HCT116 (cell line): ENCODE measurements around the gene PTPRR. TPM values are rescaled to one million over a fixed set of nuclear protein-coding genes. Genes with fewer than 3 reads are reported as not detected.

Experiments
- ATAC-seq: fragments of 200-7000 bp; cut with Tn5 transposase; 2 replicates; pipeline ENCODE4 v1.9.1; 2020; ENCODE audit warnings: mild to moderate bottlenecking, moderate library complexity
- BruUV-seq: library from RNA; stranded (reverse); fragments of 400-500 nt; replicated peaks from 2 replicates; lab custom pipeline; 2021; lab: Mats Ljungman, UMichigan
- CTCF ChIA-PET: fragments of 300-600 bp; sonication (Branson Sonifier 250); formaldehyde crosslinking; loops from one replicate; lab custom pipeline; 2021; ENCODE audit warnings: antibody characterized with exemption; lab: Charles Lee
- POLR2A ChIA-PET: fragments of 300-600, 350-600 bp; sonication (Branson Sonifier 250); formaldehyde crosslinking; loops from one replicate; lab custom pipeline; 2021; ENCODE audit warnings: antibody characterized with exemption; lab: Charles Lee
- RAD21 ChIA-PET, 2 experiments: fragments of 300-600 bp; sonication (Branson Sonifier 250); formaldehyde crosslinking; loops; one replicate each; lab custom pipeline; 2023; ENCODE audit warnings: low total read pairs in 2 of 2; ENCODE audit not compliant: uncharacterized antibody in 2 of 2, unreplicated experiment in 2 of 2, low non-redundant PET in 1 of 2; lab: Charles Lee
- DNase-seq: peaks from one replicate; pipeline ENCODE4 v3.0.0-alpha.2; 2010; ENCODE audit warnings: low read depth, low spot score
- H2AFZ ChIP-seq: fragments of 200-600 bp; shearing (Covaris generic), sonication (generic); 2 replicates; pipeline ENCODE4 v1.6.1; 2017; ENCODE audit warnings: low read depth, mixed run types, mixed read lengths, antibody characterized with exemption, low read length; ENCODE audit not compliant: poor library complexity, severe bottlenecking
- H3K27ac ChIP-seq: 2 replicates; pipeline ENCODE4 v1.5.1; 2012; ENCODE audit warnings: low read depth, low read length
- H3K27me3 ChIP-seq: fragments of 200-600 bp; sonication (generic); 2 replicates; pipeline ENCODE4 v1.6.1; 2016; ENCODE audit warnings: mixed run types, low read length, mixed read lengths; ENCODE audit not compliant: insufficient read depth
- H3K36me3 ChIP-seq, 2 experiments: fragments of 200-500 bp in 1 of 2; fragments of 200-600 bp in 1 of 2; sonication (Bioruptor generic) in 1 of 2; sonication (generic) in 1 of 2; 2 replicates each; pipeline versions ENCODE4 v1.5.1 to v1.6.1; 2014 to 2016; ENCODE audit warnings: low read length in 2 of 2, inconsistent platforms in 1 of 2, mixed read lengths in 1 of 2, mixed run types in 1 of 2; ENCODE audit not compliant: insufficient read depth in 2 of 2, control insufficient read depth in 1 of 2
- H3K4me1 ChIP-seq, 2 experiments: fragments of 200-600 bp in 1 of 2; sonication (generic) in 1 of 2; 2 replicates each; pipeline versions ENCODE4 v1.5.1 to v1.6.1; 2012 to 2017; ENCODE audit warnings: low read length in 2 of 2, inconsistent platforms in 1 of 2, mild to moderate bottlenecking in 1 of 2, mixed read lengths in 1 of 2, mixed run types in 1 of 2, moderate library complexity in 1 of 2; ENCODE audit not compliant: insufficient read depth in 2 of 2, control insufficient read depth in 1 of 2
- H3K4me2 ChIP-seq: fragments of 200-600 bp; sonication (generic); 2 replicates; pipeline ENCODE4 v1.6.1; 2017; ENCODE audit warnings: mixed run types, low read length, mixed read lengths
- H3K4me3 ChIP-seq, 2 experiments: fragments of 200-600 bp in 1 of 2; sonication (generic) in 1 of 2; replicated peaks in 1 of 2; 2 replicates each; pipeline ENCODE4 v1.5.1; 2011 to 2016; ENCODE audit warnings: low read length in 2 of 2, control low read depth in 1 of 2, low read depth in 1 of 2, mild to moderate bottlenecking in 1 of 2, mixed read lengths in 1 of 2, mixed run types in 1 of 2
- H3K79me2 ChIP-seq: fragments of 200-600 bp; sonication (generic); 2 replicates; pipeline ENCODE4 v1.6.1; 2017; ENCODE audit warnings: mild to moderate bottlenecking, mixed run types, low read length, moderate library complexity, mixed read lengths; ENCODE audit not compliant: insufficient read depth
- H3K9ac ChIP-seq: fragments of 200-600 bp; sonication (generic); 2 replicates; pipeline ENCODE4 v1.6.1; 2016; ENCODE audit warnings: low read length, mixed read lengths
- H3K9me2 ChIP-seq: fragments of 200-600 bp; sonication (generic), shearing (Covaris generic); 2 replicates; pipeline ENCODE4 v1.6.1; 2017; ENCODE audit warnings: mixed run types, mild to moderate bottlenecking, moderate library complexity; ENCODE audit not compliant: insufficient read depth
- H3K9me3 ChIP-seq, 2 experiments: fragments of 200-500 bp in 1 of 2; fragments of 200-600 bp in 1 of 2; sonication (Bioruptor generic) in 1 of 2; sonication (generic) in 1 of 2; 2 replicates each; pipeline ENCODE4 v1.6.1; 2014 to 2017; ENCODE audit warnings: low read length in 2 of 2, mixed read lengths in 2 of 2, inconsistent platforms in 1 of 2, low read depth in 1 of 2, mild to moderate bottlenecking in 1 of 2, mixed run types in 1 of 2, moderate library complexity in 1 of 2; ENCODE audit not compliant: control insufficient read depth in 1 of 2, insufficient read depth in 1 of 2
- H4K20me1 ChIP-seq: fragments of 200-600 bp; sonication (generic), shearing (Covaris generic); 2 replicates; pipeline ENCODE4 v1.6.1; 2017; ENCODE audit warnings: mixed run types, mild to moderate bottlenecking, moderate library complexity; ENCODE audit not compliant: insufficient read depth
- ATF3 ChIP-seq: IDR thresholded peaks from 2 replicates; pipeline ENCODE4 v1.6.1; 2012
- CEBPB ChIP-seq: IDR thresholded peaks from 2 replicates; pipeline ENCODE4 v1.6.1; 2012; ENCODE audit warnings: low read depth
- CTCF ChIP-seq, 3 experiments: fragments of 200-600 bp in 1 of 3; sonication (generic) in 1 of 3; IDR thresholded peaks in 2 of 3; conservative IDR thresholded peaks in 1 of 3; 2 replicates each; pipeline ENCODE4 v1.5.1; 2012 to 2017; ENCODE audit warnings: low read depth in 2 of 3, low read length in 2 of 3, antibody characterized with exemption in 1 of 3, borderline replicate concordance in 1 of 3, control low read depth in 1 of 3, mild to moderate bottlenecking in 1 of 3, mixed read lengths in 1 of 3, mixed run types in 1 of 3, moderate library complexity in 1 of 3; ENCODE audit not compliant: insufficient read depth in 1 of 3
- EGR1 ChIP-seq: IDR thresholded peaks from 2 replicates; pipeline ENCODE4 v1.6.1; 2012; ENCODE audit warnings: low read depth
- EZH2 ChIP-seq: fragments of 200-600 bp; sonication (generic); IDR thresholded peaks from 2 replicates; pipeline ENCODE4 v1.6.1; 2017; ENCODE audit warnings: antibody characterized with exemption, mixed run types
- EZH2phosphoT487 ChIP-seq: fragments of 200-600 bp; IDR thresholded peaks from 2 replicates; pipeline ENCODE4 v1.6.1; 2018; ENCODE audit warnings: antibody characterized with exemption, borderline replicate concordance
- FOSL1 ChIP-seq: IDR thresholded peaks from 2 replicates; pipeline ENCODE4 v1.6.1; 2012; ENCODE audit warnings: low read depth
- JUND ChIP-seq: IDR thresholded peaks from 2 replicates; pipeline ENCODE4 v1.6.1; 2012
- MAX ChIP-seq: IDR thresholded peaks from 2 replicates; pipeline ENCODE4 v1.6.1; 2012
- POLR2A ChIP-seq: IDR thresholded peaks from 2 replicates; pipeline ENCODE4 v1.7.0; 2011; ENCODE audit warnings: borderline replicate concordance; ENCODE audit not compliant: insufficient read depth, insufficient read length; ENCODE audit errors: extremely low read depth
- POLR2AphosphoS5 ChIP-seq: IDR thresholded peaks from 2 replicates; pipeline ENCODE4 v1.6.1; 2011; ENCODE audit warnings: mild to moderate bottlenecking, low read depth, low read length, moderate library complexity
- REST ChIP-seq: IDR thresholded peaks from 2 replicates; pipeline ENCODE4 v1.6.1; 2012; ENCODE audit warnings: low read depth
- SIN3A ChIP-seq: IDR thresholded peaks from 2 replicates; pipeline ENCODE4 v1.6.1; 2012; ENCODE audit warnings: low read depth
- SRF ChIP-seq: IDR thresholded peaks from 2 replicates; pipeline ENCODE4 v1.6.1; 2012; ENCODE audit warnings: low read depth
- ZBTB33 ChIP-seq: IDR thresholded peaks from 2 replicates; pipeline ENCODE4 v1.6.1; 2011; ENCODE audit warnings: mild to moderate bottlenecking, low read length, moderate library complexity; ENCODE audit not compliant: insufficient replicate concordance; ENCODE audit errors: extremely low read depth
- ZFX ChIP-seq: fragments of 450-650 bp; IDR thresholded peaks from 2 replicates; pipeline ENCODE4 v1.6.1; 2017
- ZNF274 ChIP-seq: fragments of 200-500 bp; sonication (Bioruptor generic); IDR thresholded peaks from 2 replicates; pipeline ENCODE4 v1.6.1; 2014; ENCODE audit warnings: mild to moderate bottlenecking, low read depth, low read length, inconsistent platforms
- intact Hi-C: fragments of 100-400 bp; cut with micrococcal nuclease; formaldehyde crosslinking; loops from 2 replicates; pipeline ENCODE4 v1.10.0; 2022
- total RNA-seq: library from RNA; stranded (reverse); gene quantifications from one replicate; pipeline ENCODE4 v1.2.1, GENCODE V29; 2021; ENCODE audit not compliant: unreplicated experiment

Gene PTPRR
- total RNA-seq, 1 experiment from 2014 or later: 0.27 TPM

GRCh38 chr12:70748809-70749208 is 171.7 kb downstream of the PTPRR start:
- ATAC-seq (no peak), DNase-seq (no peak)
- Histone ChIP-seq H3K4me2 (no peak overlapping the region), H3K79me2 (no peaks in the 10 kb centered on the region), H3K9ac (no peak overlapping the region), H3K36me3 (no peaks in the 10 kb centered on the region), H3K4me1 (peaks cover 0 to 7% of the 10 kb centered on the region in 2 experiments; a peak in 1 of 4 replicates), H3K27ac (no peak overlapping the region), H3K27me3 (no peaks in the 10 kb centered on the region), H3K4me3 (no peak overlapping the region), H4K20me1 (no peaks in the 10 kb centered on the region), H3K9me2 (no peaks in the 10 kb centered on the region), H3K9me3 (no peaks in the 10 kb centered on the region), H2AFZ (no peak overlapping the region)
- ChIA-PET CTCF (no interaction called here), POLR2A (no interaction called here), RAD21 (no interaction called here)
- BruUV-seq: no TSS peak
- intact Hi-C loops: no loop called here
- TF ChIP-seq EGR1 (no peak), CTCF (IDR thresholded peaks at IDR 0.05 in 2 of 3, conservative IDR thresholded peaks at IDR 0.05 in 1 of 3; ENCODE audit: borderline replicate concordance in 1 of 3, insufficient read depth in 1 of 3, low read depth in 2 of 3, low read length in 2 of 3) (no peak), JUND (no peak), CEBPB (no peak), ZFX (no peak), FOSL1 (no peak), ATF3 (no peak), SRF (no peak), POLR2AphosphoS5 (no peak), POLR2A (no peak), MAX (no peak), ZNF274 (no peak), EZH2phosphoT487 (no peak), SIN3A (no peak), ZBTB33 (no peak), EZH2 (no peak), REST (no peak)
